GM12878 (cell line): Measurements from ENCODE around the gene UBAP1. TPM values are rescaled to one million over a fixed set of nuclear protein-coding genes. Genes with fewer than 3 reads are reported as not detected.

Experiments
- ATAC-seq: fragments of 200-7000 bp; cut with Tn5 transposase; 3 replicates; pipeline ENCODE4 v1.9.1; 2020; ENCODE audit warnings: mild to moderate bottlenecking, moderate library complexity
- BruUV-seq: library from RNA; stranded (reverse); fragments of 400-500 nt; replicated peaks from 2 replicates; lab custom pipeline; 2021; lab: Mats Ljungman, UMichigan
- CTCF ChIA-PET: fragments of 300-600 bp; sonication (Branson Sonifier 250); formaldehyde crosslinking; extraction: SDS; loops from one replicate; lab custom pipeline; 2021; ENCODE audit warnings: inconsistent platforms; lab: Yijun Ruan, JAX
- POLR2A ChIA-PET: fragments of 350-600 bp; formaldehyde crosslinking; extraction: SDS; loops from one replicate; lab custom pipeline; 2021; ENCODE audit warnings: inconsistent platforms; lab: Charles Lee
- RAD21 ChIA-PET: fragments of 300-600 bp; sonication (Branson Sonifier 250); formaldehyde crosslinking; loops from one replicate; lab custom pipeline; 2023; ENCODE audit warnings: antibody characterized with exemption; ENCODE audit not compliant: unreplicated experiment; lab: Charles Lee
- SMC1A ChIA-PET: fragments of 300-600 bp; sonication (Branson Sonifier 250); formaldehyde crosslinking; loops from one replicate; lab custom pipeline; 2023; ENCODE audit not compliant: unreplicated experiment, uncharacterized antibody; lab: Charles Lee
- DNase-seq: peaks from one replicate; pipeline ENCODE4 v3.0.0-alpha.2; 2011; ENCODE audit warnings: low read depth, low spot score
- FAIRE-seq: peaks from 3 replicates; lab custom pipeline; 2011; peaks lifted over from hg19 to GRCh38; lab: Jason Lieb, UNC
- H2AFZ ChIP-seq: 2 replicates; pipeline ENCODE4 v1.6.0; 2011; ENCODE audit warnings: low read depth, low read length, control low read depth; ENCODE audit not compliant: control insufficient read depth
- H3K27ac ChIP-seq: 2 replicates; pipeline ENCODE4 v1.5.1; 2011; ENCODE audit warnings: control low read depth; ENCODE audit not compliant: control insufficient read depth, insufficient read depth
- H3K27me3 ChIP-seq, 2 experiments: replicated peaks in 1 of 2; 2 replicates each; pipeline versions ENCODE4 v1.6.0 to v1.6.1; 2011; ENCODE audit warnings: low read length in 1 of 2; ENCODE audit not compliant: control insufficient read depth in 2 of 2, insufficient read depth in 2 of 2
- H3K36me3 ChIP-seq, 2 experiments: 2 replicates each; pipeline ENCODE4 v1.5.1; 2011; ENCODE audit warnings: low read length in 1 of 2; ENCODE audit not compliant: control insufficient read depth in 2 of 2, insufficient read depth in 2 of 2
- H3K4me1 ChIP-seq: 2 replicates; pipeline ENCODE4 v1.6.1; 2011; ENCODE audit warnings: mild to moderate bottlenecking, low read length, moderate library complexity, mixed read lengths; ENCODE audit not compliant: control insufficient read depth, insufficient read depth
- H3K4me2 ChIP-seq: 2 replicates; pipeline ENCODE4 v1.6.0; 2011; ENCODE audit warnings: control low read depth; ENCODE audit not compliant: control insufficient read depth, insufficient read depth
- H3K4me3 ChIP-seq: fragments of 200-600 bp; sonication (generic); 2 replicates; pipeline ENCODE4 v1.5.1; 2016
- H3K79me2 ChIP-seq: 2 replicates; pipeline ENCODE4 v1.6.0; 2011; ENCODE audit warnings: low read length; ENCODE audit not compliant: control insufficient read depth, insufficient read depth
- H3K9ac ChIP-seq: 2 replicates; pipeline ENCODE4 v1.8.0; 2011; ENCODE audit warnings: low read length, control low read depth, mixed read lengths; ENCODE audit not compliant: control insufficient read depth, insufficient read depth
- H3K9me3 ChIP-seq: replicated peaks from 3 replicates; pipeline ENCODE4 v1.5.1; 2011; ENCODE audit warnings: mild to moderate bottlenecking, low read length; ENCODE audit not compliant: control insufficient read depth, insufficient read depth
- H4K20me1 ChIP-seq: 2 replicates; pipeline ENCODE4 v1.6.0; 2011; ENCODE audit not compliant: control insufficient read depth, insufficient read depth
- ESRRA ChIP-seq: IDR thresholded peaks from 2 replicates; pipeline ENCODE4 v1.6.1; 2012; ENCODE audit warnings: mild to moderate bottlenecking, low read length, improper control_type of control experiment
- LARP7 ChIP-seq: fragments of 450-650 bp; IDR thresholded peaks from 2 replicates; pipeline ENCODE4 v1.6.1; 2017; ENCODE audit warnings: mild to moderate bottlenecking
- MTA2 ChIP-seq: fragments of 450-650 bp; IDR thresholded peaks from 2 replicates; pipeline ENCODE4 v1.6.1; 2016; ENCODE audit warnings: low read depth, mild to moderate bottlenecking, moderate library complexity
- MXI1 ChIP-seq: fragments of 150-350 bp; IDR thresholded peaks from 2 replicates; pipeline ENCODE4 v1.6.1; 2011; ENCODE audit warnings: low read depth, mild to moderate bottlenecking, inconsistent platforms, low read length, improper control_type of control experiment
- SIN3A ChIP-seq: IDR thresholded peaks from 2 replicates; pipeline ENCODE4 v1.6.1; 2012; ENCODE audit warnings: low read depth, low read length, improper control_type of control experiment
- SIX5 ChIP-seq: IDR thresholded peaks from 2 replicates; pipeline ENCODE4 v1.6.1; 2011; ENCODE audit warnings: mild to moderate bottlenecking, low read depth, low read length, moderate library complexity; ENCODE audit not compliant: severe bottlenecking
- SPI1 ChIP-seq: IDR thresholded peaks from 2 replicates; pipeline ENCODE4 v1.6.1; 2011; ENCODE audit warnings: low read depth, mild to moderate bottlenecking, low read length, moderate library complexity, borderline replicate concordance; ENCODE audit not compliant: insufficient read depth
- SRF ChIP-seq, 2 experiments: IDR thresholded peaks; 2 replicates each; pipeline ENCODE4 v1.6.1; 2011; ENCODE audit warnings: low read depth in 2 of 2, low read length in 2 of 2, mild to moderate bottlenecking in 1 of 2, moderate library complexity in 1 of 2
- ZNF217 ChIP-seq: fragments of 450-650 bp; IDR thresholded peaks from 2 replicates; pipeline ENCODE4 v1.6.1; 2017; ENCODE audit warnings: antibody characterized with exemption, mild to moderate bottlenecking
- ZNF274 ChIP-seq: IDR thresholded peaks from one replicate; pipeline ENCODE4 v1.8.0; 2011; ENCODE audit not compliant: insufficient read length, insufficient read depth
- WGBS: methylation state at CpG from one replicate; pipeline ENCODE4 v1.1.6; 2016; ENCODE audit warnings: low lambda C conversion rate; ENCODE audit not compliant: insufficient replicate concordance, insufficient coverage; ENCODE audit errors: missing lambda C conversion rate; 5-methylcytosine and 5-hydroxymethylcytosine counted together
- in situ Hi-C: fragments of 300-500 bp; cut with MboI; formaldehyde crosslinking; loops from 9 replicates; pipeline ENCODE4 v1.14.3; 2018; ENCODE audit warnings: mixed read lengths
- intact Hi-C: fragments of 100-400 bp; cut with micrococcal nuclease; formaldehyde crosslinking; loops from one replicate; pipeline ENCODE4 v1.14.2; 2022; ENCODE audit not compliant: unreplicated experiment
- polyA plus RNA-seq, 11 experiments: library from polyadenylated mRNA; depleted of rRNA in 4 of 11; unstranded in 6 of 11; stranded (reverse) in 5 of 11; fragments of >200 nt; fragmentation: Nextera tagmentation in 4 of 11; fragmentation: Illumina TruSeq in 1 of 11; extraction: Ambion mirVana in 4 of 11; extraction: Trizol in 1 of 11; gene quantifications; 1 replicate in 1 of 11; 2 replicates in 10 of 11; pipeline versions ENCODE4 v1.2.1 to v1.2.3, GENCODE V29; 2011 to 2016; ENCODE audit warnings: inconsistent platforms in 2 of 11, missing spikeins in 2 of 11, low read depth in 1 of 11
- total RNA-seq, 4 experiments: library from RNA; depleted of rRNA in 3 of 4; stranded (reverse); fragments of >200 nt in 3 of 4; fragmentation: Illumina TruSeq in 1 of 4; extraction: Trizol in 1 of 4; gene quantifications; 2 replicates each; pipeline versions ENCODE4 v1.2.1 to v1.2.3, GENCODE V29; 2013 to 2021
- TF ChIP-seq, protein P1 (sequence below): fragments of 450-650 bp; IDR thresholded peaks from 2 replicates; pipeline ENCODE4 v1.6.1; 2017; ENCODE audit warnings: mild to moderate bottlenecking, moderate library complexity
- TF ChIP-seq, protein P2 (sequence below): fragments of 450-650 bp; IDR thresholded peaks from 2 replicates; pipeline ENCODE4 v1.6.1; 2017; ENCODE audit warnings: mild to moderate bottlenecking
- TF ChIP-seq, protein P3 (sequence below): IDR thresholded peaks from 2 replicates; pipeline ENCODE4 v1.6.1; 2011; ENCODE audit warnings: borderline replicate concordance, low read depth, mild to moderate bottlenecking, moderate library complexity, low read length; ENCODE audit not compliant: insufficient read depth, poor library complexity, severe bottlenecking

The UBAP1 gene
- total and polyA plus RNA-seq, 10 of the 15 experiments (the other 5 are each of a cell fraction or from before 2014, with no cell fraction given), result 2.1 to 47.9 (median 27.2) TPM

DNA sequence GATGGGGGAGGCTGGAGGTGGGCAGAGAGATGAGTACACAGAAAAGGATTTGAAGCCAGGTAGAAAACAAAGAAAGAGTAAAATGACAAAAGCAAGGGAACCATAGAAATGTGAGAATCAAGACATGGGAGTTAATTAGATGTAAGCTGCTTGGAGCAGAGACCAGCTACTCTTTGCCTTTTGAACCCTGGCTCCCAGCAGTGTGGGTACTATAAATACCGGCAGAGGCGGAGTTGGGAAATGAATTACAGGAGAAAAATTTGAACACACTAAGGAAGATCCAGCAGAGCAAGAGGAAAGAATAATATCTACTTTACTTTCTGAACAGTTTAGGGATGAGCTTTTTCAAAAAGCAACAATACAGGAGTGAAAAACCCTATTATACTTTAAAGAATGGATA, 113.7 kb downstream of the UBAP1 start:
- no peaks in the 10 kb centered on the region for H3K27me3 ChIP-seq
- ChIA-PET CTCF (interaction anchor here (0.6 to 1.4 kb wide), 2 partner anchors 15 to 84 kb away, joined by 3 to 4 read pairs; partner anchors contain the start of gene MYORG), POLR2A (no interaction called here), SMC1A (no interaction called here), RAD21 (no interaction called here)
- no peaks in the 10 kb centered on the region for H3K36me3 ChIP-seq
- no peak overlapping the region for H3K9ac ChIP-seq
- no peak overlapping the region for H3K4me3 ChIP-seq
- no peak for DNase-seq
- FAIRE-seq, result no peak
- in situ Hi-C loops (no loop called here), intact Hi-C loops (no loop called here)
- TF ChIP-seq SPI1 (no peak), ESRRA (no peak), ZNF274 (no peak), SIN3A (no peak), LARP7 (no peak), SRF (IDR thresholded peaks at IDR 0.05; ENCODE audit: low read depth in 2 of 2, low read length in 2 of 2) (no peak), ZNF217 (no peak), MTA2 (no peak), MXI1 (no peak), SIX5 (no peak)
- TF ChIP-seq, protein P1, sequence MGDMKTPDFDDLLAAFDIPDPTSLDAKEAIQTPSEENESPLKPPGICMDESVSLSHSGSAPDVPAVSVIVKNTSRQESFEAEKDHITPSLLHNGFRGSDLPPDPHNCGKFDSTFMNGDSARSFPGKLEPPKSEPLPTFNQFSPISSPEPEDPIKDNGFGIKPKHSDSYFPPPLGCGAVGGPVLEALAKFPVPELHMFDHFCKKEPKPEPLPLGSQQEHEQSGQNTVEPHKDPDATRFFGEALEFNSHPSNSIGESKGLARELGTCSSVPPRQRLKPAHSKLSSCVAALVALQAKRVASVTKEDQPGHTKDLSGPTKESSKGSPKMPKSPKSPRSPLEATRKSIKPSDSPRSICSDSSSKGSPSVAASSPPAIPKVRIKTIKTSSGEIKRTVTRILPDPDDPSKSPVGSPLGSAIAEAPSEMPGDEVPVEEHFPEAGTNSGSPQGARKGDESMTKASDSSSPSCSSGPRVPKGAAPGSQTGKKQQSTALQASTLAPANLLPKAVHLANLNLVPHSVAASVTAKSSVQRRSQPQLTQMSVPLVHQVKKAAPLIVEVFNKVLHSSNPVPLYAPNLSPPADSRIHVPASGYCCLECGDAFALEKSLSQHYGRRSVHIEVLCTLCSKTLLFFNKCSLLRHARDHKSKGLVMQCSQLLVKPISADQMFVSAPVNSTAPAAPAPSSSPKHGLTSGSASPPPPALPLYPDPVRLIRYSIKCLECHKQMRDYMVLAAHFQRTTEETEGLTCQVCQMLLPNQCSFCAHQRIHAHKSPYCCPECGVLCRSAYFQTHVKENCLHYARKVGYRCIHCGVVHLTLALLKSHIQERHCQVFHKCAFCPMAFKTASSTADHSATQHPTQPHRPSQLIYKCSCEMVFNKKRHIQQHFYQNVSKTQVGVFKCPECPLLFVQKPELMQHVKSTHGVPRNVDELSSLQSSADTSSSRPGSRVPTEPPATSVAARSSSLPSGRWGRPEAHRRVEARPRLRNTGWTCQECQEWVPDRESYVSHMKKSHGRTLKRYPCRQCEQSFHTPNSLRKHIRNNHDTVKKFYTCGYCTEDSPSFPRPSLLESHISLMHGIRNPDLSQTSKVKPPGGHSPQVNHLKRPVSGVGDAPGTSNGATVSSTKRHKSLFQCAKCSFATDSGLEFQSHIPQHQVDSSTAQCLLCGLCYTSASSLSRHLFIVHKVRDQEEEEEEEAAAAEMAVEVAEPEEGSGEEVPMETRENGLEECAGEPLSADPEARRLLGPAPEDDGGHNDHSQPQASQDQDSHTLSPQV, result no peak
- TF ChIP-seq, protein P2, sequence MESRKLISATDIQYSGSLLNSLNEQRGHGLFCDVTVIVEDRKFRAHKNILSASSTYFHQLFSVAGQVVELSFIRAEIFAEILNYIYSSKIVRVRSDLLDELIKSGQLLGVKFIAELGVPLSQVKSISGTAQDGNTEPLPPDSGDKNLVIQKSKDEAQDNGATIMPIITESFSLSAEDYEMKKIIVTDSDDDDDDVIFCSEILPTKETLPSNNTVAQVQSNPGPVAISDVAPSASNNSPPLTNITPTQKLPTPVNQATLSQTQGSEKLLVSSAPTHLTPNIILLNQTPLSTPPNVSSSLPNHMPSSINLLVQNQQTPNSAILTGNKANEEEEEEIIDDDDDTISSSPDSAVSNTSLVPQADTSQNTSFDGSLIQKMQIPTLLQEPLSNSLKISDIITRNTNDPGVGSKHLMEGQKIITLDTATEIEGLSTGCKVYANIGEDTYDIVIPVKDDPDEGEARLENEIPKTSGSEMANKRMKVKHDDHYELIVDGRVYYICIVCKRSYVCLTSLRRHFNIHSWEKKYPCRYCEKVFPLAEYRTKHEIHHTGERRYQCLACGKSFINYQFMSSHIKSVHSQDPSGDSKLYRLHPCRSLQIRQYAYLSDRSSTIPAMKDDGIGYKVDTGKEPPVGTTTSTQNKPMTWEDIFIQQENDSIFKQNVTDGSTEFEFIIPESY, result no peak
- TF ChIP-seq, protein P3, sequence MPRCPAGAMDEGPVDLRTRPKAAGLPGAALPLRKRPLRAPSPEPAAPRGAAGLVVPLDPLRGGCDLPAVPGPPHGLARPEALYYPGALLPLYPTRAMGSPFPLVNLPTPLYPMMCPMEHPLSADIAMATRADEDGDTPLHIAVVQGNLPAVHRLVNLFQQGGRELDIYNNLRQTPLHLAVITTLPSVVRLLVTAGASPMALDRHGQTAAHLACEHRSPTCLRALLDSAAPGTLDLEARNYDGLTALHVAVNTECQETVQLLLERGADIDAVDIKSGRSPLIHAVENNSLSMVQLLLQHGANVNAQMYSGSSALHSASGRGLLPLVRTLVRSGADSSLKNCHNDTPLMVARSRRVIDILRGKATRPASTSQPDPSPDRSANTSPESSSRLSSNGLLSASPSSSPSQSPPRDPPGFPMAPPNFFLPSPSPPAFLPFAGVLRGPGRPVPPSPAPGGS, result no peak
- H3K4me1 ChIP-seq, result no peaks in the 10 kb centered on the region
- no peak for ATAC-seq
- H3K9me3 ChIP-seq, result no peaks in the 10 kb centered on the region
- no peak overlapping the region for H2AFZ ChIP-seq
- no peaks in the 10 kb centered on the region for H3K79me2 ChIP-seq
- WGBS, result 50% methylated on average over 2 of the region's 2 CpGs
- H3K27ac ChIP-seq, result no peak overlapping the region
- H4K20me1 ChIP-seq, result no peaks in the 10 kb centered on the region
- no peak overlapping the region for H3K4me2 ChIP-seq
- no TSS peak for BruUV-seq
